SK-N-SH (cell line): ENCODE data around the gene GSE1. TPM values are rescaled to one million over a fixed set of nuclear protein-coding genes. Genes with fewer than 3 reads are reported as not detected.

Source experiments
- CTCF ChIA-PET: fragments of 300-600, 350-600 bp; formaldehyde crosslinking; extraction: SDS; loops from one replicate; lab custom pipeline; 2021; lab: Yijun Ruan, JAX
- POLR2A ChIA-PET: fragments of 350-600 bp; sonication (Branson Sonifier 250); formaldehyde crosslinking; extraction: SDS; loops from one replicate; lab custom pipeline; 2020; ENCODE audit warnings: antibody characterized with exemption, inconsistent platforms; lab: Yijun Ruan, JAX
- DNase-seq: peaks from one replicate; pipeline ENCODE4 v3.0.0; 2012
- H2AFZ ChIP-seq: fragments of 200-600 bp; sonication (generic); 2 replicates; pipeline ENCODE4 v1.8.1; 2016; ENCODE audit warnings: antibody characterized with exemption, mild to moderate bottlenecking, low read depth
- H3F3A ChIP-seq: fragments of 200-600 bp; sonication (generic); replicated peaks from 2 replicates; pipeline ENCODE3; 2016; ENCODE audit warnings: antibody characterized with exemption, mild to moderate bottlenecking; ENCODE audit not compliant: insufficient read depth
- H3K27ac ChIP-seq, 2 experiments: fragments of 200-500 bp in 1 of 2; fragments of 200-600 bp in 1 of 2; sonication (Bioruptor generic) in 1 of 2; sonication (generic), shearing (Covaris generic) in 1 of 2; 2 replicates each; pipeline versions ENCODE4 v1.5.1 to v1.6.1; 2014 to 2016; ENCODE audit warnings: low read depth in 2 of 2, inconsistent platforms in 1 of 2, low read length in 1 of 2, mild to moderate bottlenecking in 1 of 2, mixed read lengths in 1 of 2
- H3K27me3 ChIP-seq: fragments of 200-600 bp; sonication (generic), shearing (Covaris generic); 2 replicates; pipeline ENCODE4 v1.6.1; 2016; ENCODE audit warnings: mixed run types; ENCODE audit not compliant: insufficient read depth
- H3K36me3 ChIP-seq, 2 experiments: fragments of 200-500 bp in 1 of 2; fragments of 200-600 bp in 1 of 2; sonication (Bioruptor generic) in 1 of 2; sonication (generic) in 1 of 2; replicated peaks in 1 of 2; 2 replicates each; pipeline versions ENCODE3 to v1.5.1; 2014 to 2016; ENCODE audit warnings: low read length in 1 of 2, mild to moderate bottlenecking in 1 of 2; ENCODE audit not compliant: insufficient read depth in 2 of 2, control insufficient read depth in 1 of 2
- H3K4me1 ChIP-seq, 2 experiments: fragments of 200-500 bp in 1 of 2; fragments of 200-600 bp in 1 of 2; sonication (Bioruptor generic) in 1 of 2; sonication (generic), shearing (Covaris generic) in 1 of 2; 2 replicates each; pipeline versions ENCODE4 v1.5.1 to v1.6.1; 2014 to 2016; ENCODE audit warnings: low read depth in 1 of 2, low read length in 1 of 2, mixed run types in 1 of 2; ENCODE audit not compliant: insufficient read depth in 2 of 2, control insufficient read depth in 1 of 2
- H3K4me2 ChIP-seq: fragments of 200-600 bp; sonication (generic), shearing (Covaris generic); 2 replicates; pipeline ENCODE4 v1.6.1; 2017; ENCODE audit warnings: mixed run types
- H3K4me3 ChIP-seq, 2 experiments: fragments of 200-500 bp in 1 of 2; fragments of 200-600 bp in 1 of 2; sonication (Bioruptor generic) in 1 of 2; sonication (generic), shearing (Covaris generic) in 1 of 2; 2 replicates each; pipeline versions ENCODE4 v1.5.1 to v1.8.1; 2014 to 2016; ENCODE audit warnings: low read depth in 2 of 2, inconsistent platforms in 1 of 2, low read length in 1 of 2, mild to moderate bottlenecking in 1 of 2, mixed read lengths in 1 of 2, moderate library complexity in 1 of 2
- H3K79me2 ChIP-seq: fragments of 200-600 bp; sonication (generic); 2 replicates; pipeline ENCODE4 v1.8.1; 2017; ENCODE audit warnings: mild to moderate bottlenecking; ENCODE audit not compliant: insufficient read depth
- H3K9ac ChIP-seq: fragments of 200-600 bp; sonication (generic); 2 replicates; pipeline ENCODE4 v1.6.1; 2017; ENCODE audit warnings: mixed run types
- H3K9me2 ChIP-seq: fragments of 200-600 bp; sonication (generic); 2 replicates; pipeline ENCODE4 v1.6.1; 2017; ENCODE audit warnings: mixed run types
- H3K9me3 ChIP-seq: fragments of 200-600 bp; sonication (generic); 2 replicates; pipeline ENCODE4 v1.6.1; 2017; ENCODE audit warnings: mixed run types, mild to moderate bottlenecking, moderate library complexity
- H4K20me1 ChIP-seq: fragments of 200-600 bp; sonication (generic); 2 replicates; pipeline ENCODE4 v1.6.1; 2017; ENCODE audit warnings: mild to moderate bottlenecking, mixed run types; ENCODE audit not compliant: insufficient read depth
- CHD2 ChIP-seq: fragments of 150-350 bp; IDR thresholded peaks from 2 replicates; pipeline ENCODE4 v1.6.1; 2018; ENCODE audit warnings: low read length; ENCODE audit not compliant: partially characterized antibody
- EP300 ChIP-seq, 2 experiments: IDR thresholded peaks; 2 replicates each; pipeline versions ENCODE4 v1.4.0 to v1.6.1; 2012; ENCODE audit warnings: borderline replicate concordance in 1 of 2, low read depth in 1 of 2, low read length in 1 of 2
- EZH2phosphoT487 ChIP-seq: fragments of 200-600 bp; sonication (generic); IDR thresholded peaks from 2 replicates; pipeline ENCODE4 v1.6.1; 2017; ENCODE audit warnings: low read depth, mixed run types, mild to moderate bottlenecking, antibody characterized with exemption, moderate library complexity, borderline replicate concordance
- FOXM1 ChIP-seq: IDR thresholded peaks from 2 replicates; pipeline ENCODE4 v1.4.0; 2012; ENCODE audit warnings: low read depth, mild to moderate bottlenecking
- GATA2 ChIP-seq: sonication (generic); formaldehyde crosslinking; IDR thresholded peaks from 2 replicates; pipeline ENCODE4 v1.5.0; 2020; ENCODE audit warnings: mild to moderate bottlenecking, missing genetic modification reagents
- JUND ChIP-seq: IDR thresholded peaks from 2 replicates; pipeline ENCODE4 v1.4.0; 2012
- MEF2A ChIP-seq: IDR thresholded peaks from 2 replicates; pipeline ENCODE4 v1.4.0; 2012; ENCODE audit warnings: low read depth, borderline replicate concordance
- PBX3 ChIP-seq: IDR thresholded peaks from 2 replicates; pipeline ENCODE4; 2012
- RAD21 ChIP-seq: IDR thresholded peaks from 2 replicates; pipeline ENCODE4 v1.6.1; 2012; ENCODE audit warnings: mild to moderate bottlenecking, low read length
- RCOR1 ChIP-seq: fragments of 150-350 bp; IDR thresholded peaks from 2 replicates; pipeline ENCODE4 v1.6.1; 2017; ENCODE audit warnings: antibody characterized with exemption, low read length
- REST ChIP-seq: IDR thresholded peaks from 2 replicates; pipeline ENCODE4 v1.6.1; 2012; ENCODE audit warnings: mild to moderate bottlenecking, low read depth, low read length, moderate library complexity
- RFX5 ChIP-seq: IDR thresholded peaks from 2 replicates; pipeline ENCODE4 v1.6.1; 2012; ENCODE audit warnings: mild to moderate bottlenecking, improper control_type of control experiment, low read length
- SIN3A ChIP-seq: IDR thresholded peaks from 2 replicates; pipeline ENCODE4 v1.6.1; 2012; ENCODE audit warnings: low read depth, mild to moderate bottlenecking, low read length, moderate library complexity, borderline replicate concordance
- SMC3 ChIP-seq: IDR thresholded peaks from 2 replicates; pipeline ENCODE4 v1.6.1; 2012; ENCODE audit warnings: low read depth, low read length, improper control_type of control experiment
- TAF1 ChIP-seq: IDR thresholded peaks from 2 replicates; pipeline ENCODE4 v1.6.1; 2012; ENCODE audit warnings: low read depth, mild to moderate bottlenecking, low read length, moderate library complexity, borderline replicate concordance
- TCF12 ChIP-seq: IDR thresholded peaks from 2 replicates; pipeline ENCODE4 v1.4.0; 2012
- TEAD4 ChIP-seq: IDR thresholded peaks from 2 replicates; pipeline ENCODE4 v1.4.0; 2012; ENCODE audit warnings: mild to moderate bottlenecking, borderline replicate concordance; ENCODE audit not compliant: insufficient read depth
- USF1 ChIP-seq: IDR thresholded peaks from 2 replicates; pipeline ENCODE4 v1.4.0; 2012; ENCODE audit warnings: low read depth, borderline replicate concordance
- YY1 ChIP-seq: IDR thresholded peaks from 2 replicates; pipeline ENCODE4 v1.4.0; 2012; ENCODE audit warnings: low read depth, mild to moderate bottlenecking
- WGBS: methylation state at CpG from one replicate; pipeline ENCODE4 v1.1.6; 2017; ENCODE audit warnings: low lambda C conversion rate; 5-methylcytosine and 5-hydroxymethylcytosine counted together
- polyA plus RNA-seq, 3 experiments: library from polyadenylated mRNA; depleted of rRNA; stranded (reverse); fragments of >200 nt; gene quantifications; 2 replicates each; pipeline ENCODE4 v1.2.3, GENCODE V29; 2012

The GSE1 gene
- polyA plus RNA-seq, 1 of the 3 experiments (the other 2 are of a cell fraction): 26.5 TPM

GRCh38 chr16:85681255-85681654 lies 68.1 kb downstream of the GSE1 start:
- no peaks in the 10 kb centered on the region for H4K20me1 ChIP-seq
- CTCF ChIA-PET: interaction anchor here (1.7 to 13.2 kb wide), 2 partner anchors 22 to 37 kb away, joined by 5 to 138 read pairs; no protein-coding TSS in a partner anchor
- peaks cover 0 to 16% of the 10 kb centered on the region in 2 experiments; a peak in 2 of 4 replicates for H3K4me1 ChIP-seq
- no peaks in the 10 kb centered on the region for H3K9me3 ChIP-seq
- H3F3A ChIP-seq: no peaks in the 10 kb centered on the region
- TF ChIP-seq MEF2A: no peak
- no peak for TF ChIP-seq REST
- no peak for TF ChIP-seq YY1
- TF ChIP-seq SMC3: no peak
- no peak for TF ChIP-seq EP300 (IDR thresholded peaks at IDR 0.05; ENCODE audit: borderline replicate concordance in 1 of 2, low read depth in 1 of 2, low read length in 1 of 2)
- TF ChIP-seq JUND: no peak
- no peak for TF ChIP-seq RFX5
- TF ChIP-seq RCOR1: no peak
- no peak for TF ChIP-seq EZH2phosphoT487
- TF ChIP-seq FOXM1: no peak
- peaks cover 7% of the 10 kb centered on the region; the same call in 1 of the 2 replicates for H3K79me2 ChIP-seq
- 86% methylated on average over 8 of the region's 8 CpGs for WGBS
- no peak overlapping the region for H3K4me3 ChIP-seq
- peaks cover 21 to 28% of the 10 kb centered on the region in 2 experiments for H3K36me3 ChIP-seq
- POLR2A ChIA-PET: no interaction called here
- H3K9me2 ChIP-seq: no peaks in the 10 kb centered on the region
- no peak overlapping the region for H2AFZ ChIP-seq
- no peak overlapping the region for H3K4me2 ChIP-seq
- no peak overlapping the region for H3K9ac ChIP-seq
- 0 out of 4 replicates have a peak overlapping the region, but pooled peaks of 1 of the 2 experiments have one; percentile 13 for H3K27ac ChIP-seq
- H3K27me3 ChIP-seq: no peaks in the 10 kb centered on the region
- no peak for DNase-seq

GRCh38 chr16:85682516-85682915 lies 69.4 kb downstream of the GSE1 start:
- POLR2A ChIA-PET: no interaction called here
- peaks cover 6% of the 10 kb centered on the region for H3F3A ChIP-seq
- DNase-seq: no peak
- 84% methylated on average over 8 of the region's 9 CpGs for WGBS
- no peak overlapping the region for H2AFZ ChIP-seq
- H3K36me3 ChIP-seq: peaks cover 15 to 22% of the 10 kb centered on the region in 2 experiments
- H3K4me3 ChIP-seq: no peak overlapping the region
- no peak overlapping the region for H3K27ac ChIP-seq
- no peak overlapping the region for H3K4me2 ChIP-seq
- CTCF ChIA-PET: interaction anchor here (1.0 to 13.2 kb wide), 4 partner anchors 9 to 35 kb away, joined by 3 to 138 read pairs (median 10); no protein-coding TSS in a partner anchor
- no peaks in the 10 kb centered on the region for H3K9me2 ChIP-seq
- H3K4me1 ChIP-seq: peaks cover 0 to 11% of the 10 kb centered on the region in 2 experiments; a peak in 1 of 4 replicates
- H3K9ac ChIP-seq: no peak overlapping the region
- H4K20me1 ChIP-seq: no peaks in the 10 kb centered on the region
- no peaks in the 10 kb centered on the region for H3K9me3 ChIP-seq
- no peaks in the 10 kb centered on the region for H3K27me3 ChIP-seq
- peaks cover 14% of the 10 kb centered on the region; the same call in 1 of the 2 replicates for H3K79me2 ChIP-seq
- no peak for TF ChIP-seq REST
- no peak for TF ChIP-seq SIN3A
- TF ChIP-seq TAF1: no peak
- TF ChIP-seq GATA2: no peak
- no peak for TF ChIP-seq FOXM1
- no peak for TF ChIP-seq RAD21
- no peak for TF ChIP-seq TCF12
- no peak for TF ChIP-seq CHD2
- no peak for TF ChIP-seq TEAD4
- no peak for TF ChIP-seq USF1
- TF ChIP-seq PBX3: no peak
